WI38 (cell line): ENCODE data around the gene DPYSL5.

Source experiments
- H3K4me3 ChIP-seq: 2 replicates; pipeline ENCODE4 v1.5.1; 2011; ENCODE audit warnings: low read depth, mild to moderate bottlenecking, control low read depth, low read length
- TF ChIP-seq, protein P1 (sequence below): IDR thresholded peaks from 2 replicates; pipeline ENCODE4 v1.5.1; 2012; ENCODE audit warnings: low read depth, mild to moderate bottlenecking, control low read depth, low read length

The DPYSL5 gene

GRCh38 chr2:26994983-26995382 is 147.1 kb downstream of the DPYSL5 start:
- TF ChIP-seq, protein P1, sequence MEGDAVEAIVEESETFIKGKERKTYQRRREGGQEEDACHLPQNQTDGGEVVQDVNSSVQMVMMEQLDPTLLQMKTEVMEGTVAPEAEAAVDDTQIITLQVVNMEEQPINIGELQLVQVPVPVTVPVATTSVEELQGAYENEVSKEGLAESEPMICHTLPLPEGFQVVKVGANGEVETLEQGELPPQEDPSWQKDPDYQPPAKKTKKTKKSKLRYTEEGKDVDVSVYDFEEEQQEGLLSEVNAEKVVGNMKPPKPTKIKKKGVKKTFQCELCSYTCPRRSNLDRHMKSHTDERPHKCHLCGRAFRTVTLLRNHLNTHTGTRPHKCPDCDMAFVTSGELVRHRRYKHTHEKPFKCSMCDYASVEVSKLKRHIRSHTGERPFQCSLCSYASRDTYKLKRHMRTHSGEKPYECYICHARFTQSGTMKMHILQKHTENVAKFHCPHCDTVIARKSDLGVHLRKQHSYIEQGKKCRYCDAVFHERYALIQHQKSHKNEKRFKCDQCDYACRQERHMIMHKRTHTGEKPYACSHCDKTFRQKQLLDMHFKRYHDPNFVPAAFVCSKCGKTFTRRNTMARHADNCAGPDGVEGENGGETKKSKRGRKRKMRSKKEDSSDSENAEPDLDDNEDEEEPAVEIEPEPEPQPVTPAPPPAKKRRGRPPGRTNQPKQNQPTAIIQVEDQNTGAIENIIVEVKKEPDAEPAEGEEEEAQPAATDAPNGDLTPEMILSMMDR = no peak
- H3K4me3 ChIP-seq = no peak overlapping the region

DNA sequence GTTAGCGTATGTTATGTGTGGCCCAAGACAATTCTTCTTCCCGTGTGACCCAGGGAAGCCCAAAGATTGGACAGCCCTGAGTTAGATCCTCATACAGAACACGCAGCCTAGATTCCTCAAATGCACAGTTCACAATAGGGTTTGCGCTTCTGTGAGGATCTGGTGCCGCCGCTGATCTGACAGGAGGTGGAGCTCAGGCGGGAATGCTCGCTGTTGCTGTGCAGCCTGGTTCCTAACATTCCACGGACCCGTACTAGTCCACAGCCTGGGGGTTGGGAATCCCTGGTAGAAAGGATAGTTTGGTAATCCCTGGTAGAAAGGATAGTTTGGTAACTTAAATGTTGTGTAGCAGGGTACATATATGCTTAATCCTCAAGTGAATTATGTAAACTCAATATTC is 149.5 kb downstream of the DPYSL5 start:
- no peak overlapping the region for H3K4me3 ChIP-seq
- TF ChIP-seq, protein P1 = no peak

DNA sequence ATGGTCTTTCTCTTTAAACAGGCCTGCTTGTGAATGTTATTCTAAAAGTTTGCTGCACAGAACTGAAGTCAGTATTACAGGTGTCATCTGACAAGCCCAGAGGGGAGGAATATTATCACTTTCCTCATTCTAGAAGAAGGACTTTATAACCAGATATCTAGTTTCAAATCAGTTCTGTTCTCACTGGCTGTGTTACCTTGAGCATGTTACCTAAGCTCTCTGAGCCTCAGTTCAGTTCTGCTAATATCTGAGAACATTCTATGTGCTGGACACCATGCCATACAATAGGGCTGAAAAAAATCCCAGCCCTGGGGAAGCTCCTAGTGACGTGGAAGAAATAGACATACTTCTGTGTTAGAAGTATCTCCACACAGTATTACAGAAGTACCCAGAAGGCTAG is 150.4 kb downstream of the DPYSL5 start:
- no peak overlapping the region for H3K4me3 ChIP-seq
- TF ChIP-seq, protein P1 = no peak
